ENCODE results near the gene APOBEC3C.
"Not testable (repeated sequence)": the region's sequence is repeated elsewhere in the genome, so short reads cannot be mapped to it uniquely, and the experiment has no call there.

APOBEC3C gene

DNA sequence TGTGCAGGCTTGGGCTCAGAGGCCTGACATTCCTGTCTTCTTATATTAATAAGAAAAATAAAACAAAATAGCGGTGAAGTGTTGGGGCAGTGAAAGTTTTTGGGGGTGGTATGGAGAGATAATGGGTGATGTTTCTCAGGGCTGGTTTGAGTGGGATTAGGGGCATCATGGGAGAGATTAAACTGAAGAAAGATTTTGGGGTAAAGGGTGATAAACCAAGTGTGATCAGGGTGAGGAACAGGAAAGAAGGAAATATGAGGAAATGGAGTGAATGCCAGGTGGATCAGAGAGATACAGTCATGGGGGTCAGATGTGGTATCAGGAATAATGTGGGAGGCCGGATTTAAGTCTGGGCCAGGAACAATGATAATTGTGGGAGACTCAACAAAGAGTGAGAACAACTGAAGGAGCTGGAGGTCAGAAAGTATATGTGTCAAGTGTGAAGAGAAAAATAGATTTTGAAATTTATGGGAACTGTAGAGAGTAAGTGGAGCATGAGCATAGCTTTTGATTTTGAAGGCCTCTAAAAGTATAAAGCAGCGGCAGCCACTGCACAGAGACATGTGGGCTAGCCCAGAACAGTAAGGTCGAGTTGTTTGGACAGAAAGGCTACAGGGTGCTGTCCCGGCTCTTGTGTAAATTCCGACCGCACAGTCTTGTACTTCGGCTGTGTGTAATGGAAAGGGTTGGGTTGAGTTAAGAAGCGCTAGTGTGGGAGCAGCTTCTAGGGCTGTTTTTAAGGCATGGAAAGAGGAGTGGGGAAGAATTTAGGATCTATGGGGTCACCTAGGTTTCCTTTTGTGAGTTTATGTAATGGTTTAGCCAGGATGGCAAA is 52.6 kb downstream of the APOBEC3C start:
- not testable (repeated sequence) for DNase-seq

DNA sequence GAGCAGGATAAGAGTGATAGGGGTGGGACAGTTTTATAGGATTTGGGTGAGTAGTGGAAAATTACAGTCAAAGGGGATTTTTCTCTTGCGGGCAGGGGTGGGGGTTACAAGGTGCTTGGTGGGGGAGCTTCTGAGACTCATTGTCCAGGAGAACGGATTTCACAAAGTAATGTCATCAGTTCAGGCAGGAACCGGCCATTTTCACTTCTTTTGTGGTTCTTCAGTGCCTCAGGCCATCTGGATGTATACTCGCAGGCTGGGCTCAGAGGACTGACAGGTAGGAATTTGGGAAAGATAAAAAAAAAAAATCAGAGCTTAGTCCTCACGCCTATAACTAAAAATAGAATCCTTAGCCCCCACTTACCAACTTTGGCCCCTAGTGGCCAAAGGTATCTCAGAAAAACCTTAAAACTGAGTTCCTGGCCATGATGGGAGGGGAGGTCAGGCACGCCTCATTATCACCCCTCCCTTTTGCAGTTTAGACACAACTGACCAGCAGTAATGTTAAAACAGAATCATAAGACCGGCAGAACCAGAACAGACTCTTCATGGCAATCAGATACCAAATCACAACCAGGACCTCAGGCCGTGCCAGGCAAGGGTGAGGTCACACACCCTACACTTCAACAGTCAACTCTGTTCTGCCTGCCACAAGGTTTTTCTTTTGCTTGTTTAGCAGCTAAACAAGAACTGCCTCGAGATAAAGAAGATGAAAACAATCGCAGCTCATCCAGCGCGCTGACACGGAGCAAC is 54.2 kb downstream of the APOBEC3C start:
- DNase-seq, result no peak

All from hippocampal formation (tissue), 2 donors.